Measurements from ENCODE around the gene SPPL2B.

Gene SPPL2B

DNA sequence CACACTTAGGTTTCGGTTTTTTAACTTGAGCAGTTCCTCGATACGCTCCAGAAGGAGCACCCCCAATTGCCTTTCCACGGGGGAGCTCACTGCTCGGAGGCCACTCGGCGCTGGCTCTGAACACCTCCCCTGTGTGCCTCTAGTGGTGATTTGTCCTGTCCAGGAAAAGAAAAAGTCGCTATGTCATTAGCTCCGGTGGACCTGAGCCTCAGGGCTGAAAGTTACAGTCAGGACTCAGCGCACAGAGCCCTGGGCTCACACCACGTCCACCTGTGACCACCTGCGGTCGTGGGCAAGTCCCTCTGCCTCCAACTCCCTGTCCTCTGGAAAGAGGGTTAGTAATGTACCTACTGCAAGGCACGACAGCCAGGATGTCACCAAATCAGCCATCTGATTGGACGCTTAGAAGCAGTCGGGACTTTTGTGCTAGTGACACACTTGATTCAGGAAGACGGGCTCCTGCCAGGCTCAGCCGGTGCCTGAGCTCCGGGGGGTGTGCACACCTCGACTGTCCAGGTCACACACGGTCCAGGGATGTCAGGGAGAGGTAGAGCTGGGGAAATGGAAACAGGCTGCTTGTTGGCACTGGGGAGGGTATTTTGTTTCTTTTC, 27.7 kb downstream of the SPPL2B start:
- no peak for DNase-seq

DNA sequence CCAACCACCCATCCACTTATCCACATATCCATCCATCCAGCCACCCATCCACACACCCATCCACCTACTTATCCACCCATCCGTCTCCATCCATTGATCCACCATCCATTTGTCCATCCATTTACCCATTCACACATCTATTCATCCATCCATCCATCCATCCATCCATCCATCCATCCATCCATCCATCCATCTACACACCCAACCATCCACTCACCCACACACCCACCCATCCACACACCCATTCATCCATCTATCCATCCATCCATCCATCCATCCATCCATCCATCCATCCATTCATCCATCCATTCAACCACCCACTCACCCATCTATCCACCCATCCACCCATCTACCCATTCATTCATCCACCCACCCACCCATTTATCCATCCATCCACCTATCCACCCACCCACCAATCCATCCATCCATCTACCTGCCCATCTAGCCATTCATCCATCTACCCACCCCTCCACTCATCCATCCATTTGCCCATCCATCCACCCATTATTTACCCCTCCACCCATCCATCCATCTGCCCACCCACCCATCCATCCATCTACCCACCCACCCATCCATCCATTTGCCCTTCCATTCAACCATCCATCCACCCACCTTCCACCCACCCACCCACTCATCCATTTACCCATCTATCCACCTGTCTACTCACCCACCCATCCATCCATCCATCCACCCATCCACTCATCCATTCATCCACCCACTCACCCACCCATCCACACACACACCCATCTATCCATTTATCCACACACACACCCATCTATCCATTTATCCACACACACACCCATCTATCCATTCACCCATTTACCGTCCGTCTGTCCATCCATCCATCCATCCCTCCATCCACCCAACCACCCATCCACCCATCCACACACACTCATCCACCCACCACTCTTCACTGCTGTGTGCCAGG, 29.1 kb downstream of the SPPL2B start:
- DNase-seq: no peak

- DNase-seq: no peak
Measured at GRCh38 chr19:2358548-2359173, 30.2 kb downstream of the SPPL2B start.

DNA sequence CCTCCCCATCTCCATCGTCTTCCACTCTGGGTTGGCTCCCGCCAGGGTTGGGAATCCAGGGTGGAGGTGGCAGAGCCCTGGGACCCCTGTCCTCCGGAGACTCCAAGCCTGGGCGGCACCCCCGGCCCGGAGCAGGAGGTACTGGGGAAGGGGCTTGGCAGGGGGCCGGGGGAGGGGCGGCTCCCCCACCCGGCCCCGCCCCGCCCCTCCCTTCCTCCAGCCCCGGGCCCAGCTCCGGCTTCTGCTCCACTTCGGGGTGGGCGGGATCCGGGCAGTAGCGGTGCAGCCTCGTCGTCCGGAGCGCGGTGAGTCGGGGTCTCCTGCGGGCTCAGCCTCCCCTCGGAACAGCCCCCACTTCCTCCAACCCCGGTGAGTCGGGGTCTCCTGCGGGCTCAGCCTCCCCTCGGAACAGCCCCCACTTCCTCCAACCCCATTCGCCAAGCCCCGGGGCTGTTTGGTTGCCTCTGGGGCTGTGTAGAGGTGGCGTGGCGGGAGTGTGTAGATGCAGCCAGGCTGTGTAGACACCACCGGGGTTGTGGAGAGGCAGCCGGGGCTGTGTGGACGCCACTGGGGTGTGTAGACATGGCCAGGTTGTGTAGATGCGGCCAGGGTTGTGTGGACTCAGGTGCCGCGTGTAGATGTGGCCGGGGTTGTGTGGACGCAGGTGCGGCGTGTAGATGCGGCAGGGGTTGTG, 31.7 kb downstream of the SPPL2B start, which contains the start of gene TMPRSS9:
Gene TMPRSS9 (plus strand): TSS at position 274 of the 694 bp plus-strand sequence. CDS start 29,521 bp downstream, outside the sequence.
- DNase-seq: no peak

- no peak for DNase-seq
Measured at GRCh38 chr19:2360833-2361232, 32.3 kb downstream of the SPPL2B start.

- no peak for DNase-seq
Measured at GRCh38 chr19:2361246-2362045, 33.0 kb downstream of the SPPL2B start.

GRCh38 chr19:2362046-2362969, 33.8 kb downstream of the SPPL2B start:
- no peak for DNase-seq

DNA sequence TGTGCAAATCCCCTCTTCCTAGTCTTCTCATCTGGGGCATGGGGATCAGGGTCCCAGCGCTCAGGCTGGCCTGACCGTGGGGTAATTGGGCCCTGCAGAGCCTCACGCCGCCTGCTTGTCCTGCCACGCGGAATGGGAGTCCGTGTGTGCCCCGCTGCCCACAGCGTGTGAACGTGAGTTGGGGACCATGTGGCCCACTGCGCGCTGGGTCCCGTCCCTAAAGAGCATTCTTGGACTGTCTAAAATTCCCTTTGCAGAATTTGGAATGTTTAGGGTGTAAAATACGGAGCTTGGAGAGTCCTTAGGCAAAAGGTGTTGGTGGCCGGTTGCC, 34.5 kb downstream of the SPPL2B start:
- DNase-seq: no peak

- no peak for DNase-seq
Measured at GRCh38 chr19:2363419-2363818, 34.9 kb downstream of the SPPL2B start.

DNA sequence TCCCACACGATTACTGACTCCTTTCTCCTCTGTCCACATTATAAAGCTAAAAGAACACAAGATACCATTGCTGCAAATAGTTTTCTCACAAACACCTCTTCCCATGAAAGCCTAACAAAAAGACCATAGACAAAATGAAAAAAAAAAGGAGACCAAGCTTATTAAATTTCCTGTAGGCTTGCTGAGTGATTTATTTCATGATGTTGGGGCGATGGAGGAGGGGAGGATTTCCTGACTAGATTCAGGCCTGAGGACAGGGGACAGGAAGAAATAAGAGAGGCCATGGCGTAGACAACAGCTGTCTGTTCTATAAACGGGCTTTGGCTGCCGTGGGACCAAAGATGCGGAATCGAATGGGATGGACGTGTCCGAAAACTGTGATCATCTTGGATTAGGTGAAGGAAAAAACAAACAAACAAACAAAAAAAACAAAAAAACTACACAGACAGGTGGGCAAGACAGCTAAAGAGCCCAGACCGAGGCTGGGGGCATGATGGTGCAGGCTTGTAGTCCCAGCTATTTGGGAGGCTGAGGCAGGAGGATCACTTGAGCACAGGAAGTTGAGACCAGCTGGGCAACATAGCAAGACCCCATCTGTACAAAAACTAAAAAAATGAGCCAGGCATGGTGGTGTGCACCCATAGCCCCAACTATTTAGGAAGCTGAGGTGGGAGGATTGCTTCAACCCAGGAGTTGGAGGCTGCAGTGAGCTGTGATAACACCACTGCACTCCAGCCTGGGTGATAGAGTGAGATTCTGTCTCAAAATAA, 36.9 kb downstream of the SPPL2B start:
- DNase-seq: no peak

DNA sequence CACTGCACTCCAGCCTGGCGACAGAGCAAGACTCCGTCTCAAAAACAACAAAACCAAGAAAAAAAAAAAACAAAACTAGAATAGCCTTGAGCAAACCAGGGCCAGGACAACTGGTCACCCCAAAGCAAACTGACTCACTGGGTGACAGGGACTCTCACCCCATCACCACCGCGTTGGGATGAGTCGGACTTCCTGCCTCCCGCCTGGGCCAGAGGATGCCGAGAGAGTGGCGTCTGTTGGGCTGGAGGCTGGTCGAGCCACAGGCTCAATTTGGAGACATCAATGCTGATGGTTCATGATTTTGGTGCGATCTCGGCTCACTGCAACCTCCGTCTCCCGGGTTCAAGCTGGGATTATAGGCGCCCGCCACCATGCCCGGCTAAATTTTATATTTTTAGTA, 43.2 kb downstream of the SPPL2B start:
- no peak for DNase-seq

- no peak for DNase-seq
Measured at GRCh38 chr19:2372076-2372612, 43.7 kb downstream of the SPPL2B start.

GRCh38 chr19:2374808-2375207, 46.3 kb downstream of the SPPL2B start:
- DNase-seq: no peak

DNA sequence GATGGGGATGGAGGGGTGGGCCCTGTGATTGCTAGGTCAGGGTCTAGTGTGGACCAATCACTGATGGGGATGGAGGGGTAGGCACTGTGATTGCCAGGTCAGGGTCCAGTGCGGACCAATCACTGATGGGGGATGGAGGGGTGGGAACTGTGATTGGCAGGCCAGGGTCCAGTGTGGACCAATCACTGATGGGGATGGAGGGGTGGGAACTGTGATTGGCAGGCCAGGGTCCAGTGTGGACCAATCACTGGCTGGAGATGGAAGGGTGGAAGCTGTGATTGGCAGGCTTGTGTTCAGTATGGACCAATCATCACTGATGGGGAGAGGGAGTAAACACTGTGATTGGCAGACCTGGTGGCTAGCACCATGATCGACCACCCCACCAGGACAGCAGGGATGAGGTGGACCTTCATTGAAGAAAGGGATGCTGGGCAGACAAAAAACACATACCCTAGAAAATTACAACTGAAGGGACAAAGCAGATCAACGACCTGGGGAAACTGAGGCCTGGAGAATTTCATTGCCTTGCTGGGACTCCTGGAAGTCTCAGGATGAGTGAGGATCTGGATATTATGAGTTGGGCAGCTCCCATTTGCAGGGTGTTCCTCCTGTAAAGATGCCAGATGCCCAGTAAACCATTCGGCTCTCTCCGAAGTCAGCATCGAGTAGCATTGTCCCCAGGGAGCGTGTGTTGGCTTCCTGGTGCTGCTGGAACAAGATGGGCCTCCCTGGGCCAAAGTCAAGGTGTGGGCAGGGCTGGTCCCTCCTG, 47.1 kb downstream of the SPPL2B start:
- DNase-seq: no peak

GRCh38 chr19:2376784-2377519, 48.5 kb downstream of the SPPL2B start:
- no peak for DNase-seq

- DNase-seq: no peak
Measured at GRCh38 chr19:2380567-2380966, 52.1 kb downstream of the SPPL2B start.

- no peak for DNase-seq
Measured at GRCh38 chr19:2381148-2381820, 52.8 kb downstream of the SPPL2B start.
